GM21576 (cell line): ENCODE results near the gene ADCY9.
"Not testable (repeated sequence)": the region's sequence is repeated elsewhere in the genome, so short reads cannot be mapped to it uniquely, and the experiment has no call there.

Source experiments
- ATAC-seq: cut with Tn5 transposase; IDR thresholded peaks from one replicate; pipeline ENCODE4 v1.9.1; 2021; ENCODE audit warnings: mild to moderate bottlenecking, moderate library complexity; ENCODE audit not compliant: unreplicated experiment

The ADCY9 gene

DNA sequence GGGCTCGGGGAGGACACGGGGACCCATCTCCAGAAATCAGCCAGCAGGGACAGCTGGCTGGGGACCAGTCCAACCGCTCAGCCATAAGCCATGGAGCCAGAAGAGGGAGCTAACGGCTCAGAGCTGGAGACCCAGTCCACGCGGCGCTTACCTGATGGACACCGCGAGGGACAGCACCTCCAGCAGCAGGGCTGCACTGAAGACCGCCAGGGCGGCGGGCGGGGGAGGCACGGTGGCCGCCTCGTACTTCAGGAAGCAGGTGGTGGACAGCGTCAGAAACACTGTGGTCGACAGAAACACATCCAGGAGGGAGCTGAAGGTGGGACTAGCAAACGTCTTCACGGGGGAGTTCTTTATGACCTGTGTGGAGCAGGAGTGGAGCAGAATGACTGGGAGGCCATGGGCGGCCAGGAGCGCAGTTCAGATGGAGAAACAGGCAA, 133.1 kb downstream of the ADCY9 start:
- no peak for ATAC-seq

DNA sequence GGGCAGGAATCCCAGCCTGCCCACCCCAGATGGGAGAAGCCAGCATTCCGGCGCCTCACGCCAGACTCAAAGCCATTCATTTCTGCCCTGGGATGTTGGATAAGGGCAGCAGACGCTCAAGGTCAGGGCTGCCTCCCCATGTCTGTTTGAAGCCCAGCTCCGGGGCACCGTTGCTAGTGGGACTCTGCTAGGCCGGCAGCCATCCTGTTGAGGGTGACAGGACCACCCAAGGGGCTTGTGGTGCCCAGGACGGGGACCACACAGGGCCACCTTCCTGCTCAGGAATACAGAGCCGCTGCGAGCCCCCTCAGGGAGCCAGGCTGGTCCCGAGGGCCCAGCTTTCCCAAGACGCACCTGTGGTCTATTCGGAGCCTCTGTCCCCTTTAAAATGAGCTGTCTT, 134.0 kb downstream of the ADCY9 start:
- no peak for ATAC-seq

DNA sequence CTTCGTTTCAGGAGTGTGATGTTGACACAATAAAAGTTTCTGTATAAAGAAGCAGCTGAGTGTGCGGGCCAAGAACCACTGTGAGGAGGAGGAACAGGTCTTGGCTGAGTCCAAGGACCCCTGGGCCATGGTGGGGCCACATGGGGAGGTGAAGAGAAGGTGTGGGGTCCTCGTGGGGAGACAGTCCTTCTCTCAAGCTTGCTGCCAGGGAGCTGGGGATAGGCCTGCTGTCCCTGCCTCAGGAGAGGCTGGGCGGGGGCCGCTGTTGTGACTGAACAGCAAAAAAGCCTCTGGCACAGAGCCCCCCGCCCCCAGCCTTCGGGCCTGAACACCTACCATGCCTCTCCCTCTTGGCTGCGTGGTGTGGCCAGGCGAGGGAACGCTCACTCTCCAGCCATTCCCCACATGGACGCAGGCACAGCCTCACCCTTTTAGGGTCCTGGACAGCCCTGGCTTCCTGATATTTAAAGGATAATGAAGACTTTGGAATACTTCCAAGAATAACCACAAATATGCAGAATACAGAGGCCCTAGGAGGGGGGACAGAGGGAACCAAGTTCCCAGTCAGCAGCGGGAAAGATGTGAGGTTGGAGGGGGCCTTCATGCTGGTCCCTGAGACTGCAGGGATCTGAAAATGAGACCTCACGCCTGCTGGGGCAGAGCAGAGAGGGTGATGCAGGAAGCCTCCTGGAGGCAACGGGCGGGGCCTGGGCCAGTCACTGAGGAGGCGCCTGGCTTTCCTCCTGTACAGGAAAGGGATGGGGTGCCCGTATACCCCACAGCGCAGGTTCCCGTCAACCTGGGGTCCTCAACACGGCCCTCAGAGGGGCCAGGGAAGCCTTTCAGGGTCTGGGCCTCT, 135.8 kb downstream of the ADCY9 start:
- ATAC-seq, result no peak

DNA sequence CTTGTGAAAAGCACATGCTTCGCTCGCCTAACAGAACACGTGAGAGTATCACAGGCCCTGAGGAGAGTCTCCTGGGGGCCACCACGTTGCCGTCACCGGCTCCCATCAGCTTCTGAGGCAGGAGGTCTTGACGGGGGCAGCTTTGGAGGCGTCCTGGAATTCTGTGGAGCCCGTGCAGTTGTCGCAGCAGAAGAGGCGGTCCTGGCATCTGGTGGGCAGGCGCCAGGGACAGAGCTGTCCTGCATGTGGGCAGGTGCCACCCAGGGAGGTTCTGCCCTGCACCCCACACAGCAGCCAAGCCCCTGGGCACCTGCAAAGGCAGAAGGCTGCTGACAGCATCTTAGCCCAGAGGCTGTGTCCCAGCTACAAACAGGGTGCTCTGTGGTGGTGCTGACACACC, 136.7 kb downstream of the ADCY9 start:
- ATAC-seq, result no peak

DNA sequence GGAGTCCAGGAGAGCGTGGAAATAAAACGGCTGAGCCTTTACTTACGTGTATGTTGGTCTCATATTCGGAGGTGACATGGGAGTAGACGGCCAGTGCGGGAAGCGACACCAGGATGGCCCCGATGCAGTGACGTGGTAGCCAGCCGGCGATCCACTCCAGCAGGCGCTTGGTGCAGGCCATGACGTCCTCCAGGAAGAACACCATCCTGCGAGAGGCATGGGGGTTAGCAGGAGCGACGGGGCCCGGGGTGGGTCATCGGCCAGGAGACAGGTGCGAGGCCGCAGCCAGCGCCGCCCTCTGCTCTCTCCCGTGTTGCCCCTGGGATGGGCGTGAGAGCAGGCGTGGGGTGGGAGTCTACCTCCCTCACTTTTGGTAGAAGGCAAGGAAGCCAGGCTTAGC, 137.2 kb downstream of the ADCY9 start:
- no peak for ATAC-seq

DNA sequence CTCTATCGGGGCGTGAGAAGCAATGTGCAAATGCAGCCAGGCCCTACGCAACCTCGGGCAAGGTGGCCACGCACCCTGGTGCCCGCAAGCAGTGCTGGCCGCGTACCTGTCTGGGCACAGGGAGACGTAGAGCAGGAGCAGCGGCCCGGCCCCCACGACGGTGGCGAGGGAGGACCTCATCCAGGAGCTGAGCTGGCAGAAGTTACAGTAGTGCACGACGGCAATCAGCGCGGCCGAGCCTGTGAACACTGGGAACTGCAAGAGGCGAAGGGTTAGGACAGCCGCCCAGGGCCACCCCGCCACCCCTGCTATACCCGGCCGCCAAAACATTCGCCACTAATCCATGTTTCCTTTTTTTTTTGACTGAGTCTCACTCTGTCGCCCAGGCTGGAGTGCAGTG, 138.9 kb downstream of the ADCY9 start:
- ATAC-seq, result no peak

DNA sequence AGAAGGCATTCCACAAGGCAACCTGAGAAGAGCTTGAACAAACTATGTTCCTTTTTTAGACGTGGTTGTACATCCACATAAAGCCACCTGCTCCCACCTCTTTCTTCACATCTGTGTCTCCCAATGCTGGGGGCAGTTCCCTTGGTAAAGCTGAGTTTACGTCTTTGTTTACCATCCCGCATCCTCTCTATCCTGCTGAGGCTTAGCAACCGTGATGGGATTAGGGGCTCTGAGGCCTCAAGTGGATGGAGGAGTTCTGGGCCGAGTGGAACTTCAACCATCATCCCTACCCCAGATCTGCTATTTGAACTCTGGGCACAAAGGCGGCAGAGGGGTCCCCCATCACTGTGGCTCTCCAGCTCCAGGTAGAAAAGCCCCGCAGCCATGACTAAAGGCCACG, 141.5 kb downstream of the ADCY9 start:
- no peak for ATAC-seq

DNA sequence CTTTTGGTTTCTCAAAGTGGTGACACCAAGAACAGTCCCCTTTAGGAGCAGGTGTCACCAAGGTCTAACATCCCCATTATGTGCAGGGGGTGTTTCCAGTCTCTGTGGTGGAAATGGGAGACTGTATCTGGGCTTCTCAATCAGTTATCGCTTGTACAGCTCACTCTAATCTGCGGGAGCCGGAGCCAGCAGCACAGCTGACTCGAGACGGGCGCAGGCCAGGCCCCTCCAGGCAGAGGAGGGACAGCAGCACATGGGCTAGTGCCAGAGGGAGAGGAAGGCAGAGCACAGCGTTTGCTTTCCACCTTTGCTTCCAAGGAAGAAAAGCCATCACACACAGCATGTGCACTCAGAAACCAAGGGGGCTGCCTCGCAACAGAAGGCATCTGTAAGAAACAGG, 144.5 kb downstream of the ADCY9 start:
- ATAC-seq, result no peak

DNA sequence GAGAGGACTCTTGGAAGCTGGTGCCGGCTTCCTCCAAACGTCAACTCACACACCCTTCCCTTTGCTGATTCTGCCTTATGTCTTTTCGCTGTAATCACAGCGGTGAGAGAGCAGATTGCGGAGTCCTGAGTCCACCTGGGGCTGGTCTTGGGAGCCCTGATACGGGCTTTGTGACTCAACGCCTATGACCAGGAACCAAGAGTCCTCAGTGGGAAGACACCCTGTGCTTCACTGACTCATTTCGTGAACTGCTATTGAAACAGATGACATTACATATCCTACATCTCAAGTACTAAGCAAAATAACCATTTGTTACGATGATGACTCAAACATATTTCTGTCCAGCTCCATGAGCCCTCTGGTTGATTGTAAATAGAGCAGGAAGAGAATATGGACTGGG, 145.0 kb downstream of the ADCY9 start:
- ATAC-seq, result no peak

DNA sequence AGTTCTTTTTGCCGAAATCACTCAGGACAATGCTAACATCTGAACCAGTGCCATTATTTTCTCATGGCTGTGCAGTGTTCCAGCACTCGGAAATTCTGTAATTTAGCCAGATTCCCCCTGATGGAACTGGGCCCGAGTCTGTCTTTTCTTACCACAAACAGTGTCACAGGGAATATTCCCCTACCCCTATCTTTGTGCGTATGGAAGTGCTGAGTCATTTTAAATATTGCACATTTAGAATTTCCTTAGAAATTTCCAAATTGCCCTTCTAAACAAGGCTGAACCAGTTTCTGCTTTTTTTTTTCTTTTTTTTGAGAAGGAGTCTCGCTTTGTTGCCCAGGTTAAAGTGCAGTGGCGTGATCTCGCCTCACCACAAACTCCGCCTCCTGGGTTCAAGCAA, 147.7 kb downstream of the ADCY9 start:
- ATAC-seq, result no peak

DNA sequence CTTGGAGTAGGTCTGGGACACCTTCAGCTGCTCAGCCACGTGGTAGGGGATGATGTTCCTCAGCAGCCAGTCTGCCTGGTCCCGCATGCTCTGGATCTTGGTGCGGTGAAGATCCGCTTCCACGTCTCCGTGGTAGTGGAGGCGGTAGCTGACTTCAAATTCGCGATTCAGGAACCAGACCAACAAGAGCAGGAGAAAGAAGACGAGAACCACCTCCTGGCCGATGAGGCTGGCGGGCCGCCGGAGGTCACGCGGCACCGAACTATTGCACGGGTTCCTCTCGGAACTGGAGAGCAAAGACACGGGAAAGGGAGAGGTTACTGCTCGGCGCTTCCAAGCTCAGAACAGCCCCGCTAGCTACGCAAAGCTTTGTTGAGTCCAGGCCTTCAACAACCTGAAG, 149.6 kb downstream of the ADCY9 start:
- ATAC-seq, result no peak

DNA sequence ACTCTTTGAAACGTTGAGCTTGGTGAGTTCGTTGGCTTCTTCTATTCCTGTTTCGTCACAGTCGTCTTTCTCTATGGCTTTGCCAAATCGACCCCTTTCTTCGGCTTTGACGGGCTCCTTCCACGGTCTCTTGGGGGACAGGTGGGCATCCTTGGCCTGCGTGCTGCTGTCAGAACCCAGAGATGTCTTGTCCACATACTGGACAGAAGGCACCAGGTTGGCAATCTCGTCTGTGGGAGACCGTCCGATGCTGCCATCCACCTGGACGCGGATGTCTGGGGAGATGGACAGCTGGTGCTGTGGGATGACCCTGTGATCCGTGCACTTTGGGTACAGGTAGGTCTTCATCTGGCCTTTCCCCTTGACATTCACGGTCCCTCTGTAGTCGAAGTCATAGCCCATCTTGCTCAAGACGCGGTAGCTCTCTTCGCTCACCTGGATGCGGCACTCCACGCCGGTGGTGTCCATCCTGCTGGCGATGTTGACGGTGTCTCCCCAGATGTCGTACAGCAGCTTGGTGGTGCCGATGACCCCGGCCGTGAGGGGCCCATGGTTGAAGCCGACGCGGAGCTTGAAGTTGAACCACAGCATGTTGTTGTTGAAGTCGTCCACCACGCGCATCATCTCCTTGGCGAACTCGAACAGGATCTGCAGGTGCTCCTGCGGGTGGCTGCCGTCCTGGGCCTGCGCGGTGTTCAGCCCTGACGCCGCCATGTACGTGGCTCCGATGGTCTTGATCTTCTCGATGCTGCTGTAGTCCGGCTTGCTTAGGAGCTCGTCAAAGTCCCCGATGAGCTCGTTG, 150.3 kb downstream of the ADCY9 start:
- ATAC-seq, result no peak

DNA sequence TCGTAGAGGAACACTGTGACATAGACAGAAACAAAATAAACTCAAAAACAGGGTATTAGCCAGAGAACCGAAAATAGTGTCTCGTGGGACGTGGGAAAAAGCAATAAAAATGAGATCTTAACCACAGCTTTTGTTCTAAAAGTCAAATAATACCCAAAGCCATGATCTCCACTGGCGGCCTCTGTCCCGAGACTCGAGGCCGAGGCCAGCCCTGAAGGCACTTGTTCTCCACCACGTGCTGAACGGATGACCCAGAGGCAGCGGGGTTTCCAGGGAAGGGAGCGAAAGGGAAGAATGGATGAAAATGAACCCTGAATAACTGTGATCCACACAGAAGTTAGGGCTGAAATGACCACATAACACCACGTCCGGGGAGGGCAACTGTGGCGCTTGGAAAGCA, 150.9 kb downstream of the ADCY9 start:
- no peak for ATAC-seq

DNA sequence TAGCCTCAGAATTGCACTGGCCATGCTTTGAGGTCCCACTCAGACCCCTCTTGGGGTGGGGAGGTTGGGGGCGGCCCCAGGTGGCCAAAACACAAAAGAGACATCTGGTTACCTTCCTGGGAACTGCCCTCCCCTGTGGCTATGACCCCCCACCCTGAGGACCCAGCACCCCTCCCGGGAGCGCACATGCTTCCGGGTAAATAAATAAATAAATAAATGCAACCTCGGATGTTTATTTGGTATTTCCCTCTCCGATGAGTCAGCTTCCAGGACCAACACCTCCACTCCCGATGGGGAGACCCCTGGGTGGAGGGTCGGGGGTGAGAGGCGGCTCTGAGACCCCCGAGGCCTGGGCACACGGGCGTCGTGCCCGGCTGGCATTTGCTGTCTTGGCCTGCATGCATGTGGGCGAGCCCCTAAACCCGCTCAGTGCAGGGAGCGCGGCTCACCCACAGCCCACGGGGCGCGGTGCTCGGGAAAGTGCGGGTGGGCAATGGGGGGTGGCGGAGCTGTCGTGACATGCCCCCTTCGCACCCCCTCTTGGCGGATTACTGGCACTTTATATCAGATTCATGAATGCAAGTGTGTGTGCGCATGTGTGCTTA, 151.5 kb downstream of the ADCY9 start:
- no peak for ATAC-seq

DNA sequence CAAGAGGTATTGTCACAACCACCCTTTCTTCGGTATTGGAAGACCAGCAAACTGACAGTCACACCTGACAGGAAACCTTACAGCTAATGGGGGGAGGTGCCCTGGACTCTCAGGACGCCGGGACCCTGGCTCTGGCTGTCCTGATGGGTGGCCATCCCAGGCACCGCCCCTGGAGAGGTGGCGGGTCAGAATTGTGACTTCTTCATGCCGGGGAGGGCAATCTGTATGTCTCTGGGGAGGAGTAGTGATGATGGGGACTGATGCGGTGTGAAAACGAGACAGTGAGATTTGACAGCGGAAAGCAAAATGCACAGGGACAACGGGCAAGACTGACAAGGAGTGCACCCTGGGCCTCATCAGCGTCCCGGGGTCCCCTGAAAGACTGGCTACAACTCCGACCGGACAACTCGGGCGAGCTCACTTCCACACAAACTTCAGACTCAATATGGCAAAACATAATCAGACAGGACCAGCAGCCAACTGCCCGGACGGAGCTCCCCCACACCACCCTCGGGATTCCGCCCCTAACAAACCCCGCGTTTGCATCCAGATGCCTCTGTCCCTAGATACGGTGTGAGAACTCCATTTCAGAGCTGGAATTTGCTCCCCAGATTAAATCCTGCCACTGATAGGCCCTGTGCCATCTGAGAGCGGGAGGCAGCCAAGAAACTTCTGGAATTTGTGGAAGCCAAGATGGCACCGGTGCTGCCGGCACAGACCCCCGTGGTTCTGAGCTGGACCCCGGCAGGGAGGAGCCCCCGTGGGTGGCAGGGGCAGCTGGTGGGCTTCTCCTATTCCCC, 152.2 kb downstream of the ADCY9 start:
- no peak for ATAC-seq

DNA sequence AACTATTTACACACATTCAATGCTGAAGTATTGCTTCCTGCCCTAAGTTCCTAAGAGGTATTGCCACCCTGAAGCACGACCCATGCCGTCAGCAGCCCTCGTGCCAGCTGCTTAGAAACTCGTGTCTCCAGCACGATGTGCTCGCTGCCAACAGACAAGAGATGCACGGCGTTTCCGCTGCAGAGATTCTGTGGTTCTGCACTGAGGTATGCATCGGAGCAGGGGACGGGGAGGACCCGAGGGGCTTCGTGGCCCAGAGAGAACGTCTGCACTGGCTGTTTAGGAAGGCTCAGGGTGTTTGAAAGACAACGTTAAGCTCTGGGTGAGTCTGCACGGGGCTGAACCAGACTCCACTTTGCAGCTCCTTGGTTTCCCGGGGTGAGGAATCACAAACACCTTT, 153.0 kb downstream of the ADCY9 start:
- no peak for ATAC-seq

DNA sequence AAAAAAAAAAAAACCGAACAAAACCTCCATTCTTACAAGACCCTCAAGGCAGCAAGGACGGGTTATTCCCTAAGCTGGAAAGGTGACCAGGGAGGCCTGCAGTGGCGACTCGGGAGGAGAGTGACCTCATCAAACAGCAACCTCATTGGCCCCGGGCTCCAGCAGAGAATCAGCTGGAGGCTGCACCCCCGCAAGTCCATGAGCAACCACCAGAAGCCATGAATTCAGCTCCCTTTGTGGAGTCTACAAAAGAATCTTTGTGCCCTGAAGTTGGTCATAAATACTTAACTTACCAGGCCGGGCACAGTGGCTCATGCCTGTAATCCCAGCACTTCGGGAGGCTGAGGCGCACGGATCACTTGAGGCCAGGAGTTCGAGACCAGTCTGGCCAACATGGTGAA, 154.8 kb downstream of the ADCY9 start:
- no peak for ATAC-seq

DNA sequence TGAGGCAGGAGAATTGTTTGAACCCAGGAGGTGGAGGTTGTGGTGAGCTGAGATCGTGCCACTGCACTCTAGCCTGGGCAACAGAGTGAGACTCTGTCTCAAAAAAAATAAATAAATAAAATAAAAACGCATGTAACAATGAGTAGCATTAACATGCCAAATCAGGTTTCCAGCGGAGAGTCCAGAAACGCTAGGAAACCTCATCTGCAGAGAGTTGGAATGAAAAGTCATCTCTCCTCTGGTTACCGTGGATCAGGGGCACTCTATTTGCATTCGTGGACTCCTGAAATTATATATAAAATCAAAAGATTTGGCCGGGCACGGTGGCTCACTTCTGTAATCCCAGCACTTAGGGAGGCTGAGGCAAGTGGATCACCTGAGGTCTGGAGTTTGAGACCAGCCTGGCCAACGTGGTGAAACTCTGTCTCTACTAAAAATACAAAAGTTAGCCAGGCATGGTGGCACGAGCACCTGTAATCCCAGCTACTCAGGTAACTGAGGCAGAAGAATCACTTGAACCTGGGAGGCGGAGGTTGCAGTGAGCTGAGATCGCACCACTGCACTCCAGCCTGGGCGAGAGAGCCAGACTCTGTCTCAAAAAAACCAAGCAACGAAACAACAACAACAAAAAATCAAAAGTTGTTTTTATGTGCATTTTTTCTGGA, 156.2 kb downstream of the ADCY9 start:
- ATAC-seq, result not testable (repeated sequence)

DNA sequence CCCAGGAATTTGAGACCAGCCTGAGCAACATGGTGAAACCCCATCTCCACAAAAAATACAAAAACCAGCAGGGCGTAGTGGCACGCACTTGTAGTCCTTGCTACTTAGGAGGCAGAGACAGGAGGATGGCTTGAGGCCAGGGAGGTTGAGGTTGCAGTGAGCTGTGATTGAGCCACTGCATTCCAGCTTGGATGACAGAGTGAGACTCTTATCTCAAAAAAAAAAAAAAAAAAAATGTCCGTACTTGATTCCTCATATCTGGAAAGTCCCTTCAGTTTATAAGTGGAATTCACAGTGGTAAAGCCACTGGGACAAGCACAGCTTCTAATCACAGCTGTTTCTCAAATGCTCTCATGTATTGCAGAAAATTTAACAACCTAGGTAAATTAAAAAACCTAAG, 157.1 kb downstream of the ADCY9 start:
- ATAC-seq, result no peak

DNA sequence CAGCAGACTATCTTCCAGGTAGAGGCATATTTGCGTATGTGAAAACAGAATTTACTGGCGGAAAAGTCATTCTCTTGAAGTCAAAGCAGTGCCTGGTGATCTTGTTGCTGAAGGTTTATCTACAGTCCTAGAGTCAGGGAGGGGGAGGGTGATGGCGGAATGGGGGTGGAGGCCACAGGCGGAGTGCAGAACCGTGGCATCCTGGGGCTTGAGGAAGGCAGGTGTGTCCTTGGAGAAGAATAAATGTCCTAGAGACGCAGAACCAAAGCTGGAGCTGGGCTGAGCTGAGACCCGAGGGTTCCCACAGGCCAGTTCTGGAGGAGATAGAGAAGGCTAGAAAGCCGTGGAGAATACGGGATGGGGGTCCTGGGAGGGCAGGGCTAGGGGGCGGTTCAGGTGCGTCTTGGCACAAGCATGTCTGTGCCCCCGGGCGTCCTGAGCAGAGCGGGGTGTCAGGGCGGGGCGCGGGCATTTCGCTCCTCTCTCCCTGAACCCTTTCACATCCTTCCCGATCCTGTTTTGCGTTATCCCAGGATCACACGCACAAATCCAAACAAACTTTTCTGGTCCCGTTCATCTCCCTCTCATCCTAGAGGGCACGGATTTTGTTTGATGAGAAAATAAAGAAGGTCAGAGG, 158.8 kb downstream of the ADCY9 start:
- ATAC-seq, result no peak
